HG03097 (cell line): Measurements from ENCODE around the gene ERVK3-1.
"Not testable (repeated sequence)": the region's sequence is repeated elsewhere in the genome, so short reads cannot be mapped to it uniquely, and the experiment has no call there.

Source experiments
- ATAC-seq: cut with Tn5 transposase; IDR thresholded peaks from one replicate; pipeline ENCODE4 v1.9.1; 2021; ENCODE audit not compliant: unreplicated experiment, low FRiP score

The ERVK3-1 gene

DNA sequence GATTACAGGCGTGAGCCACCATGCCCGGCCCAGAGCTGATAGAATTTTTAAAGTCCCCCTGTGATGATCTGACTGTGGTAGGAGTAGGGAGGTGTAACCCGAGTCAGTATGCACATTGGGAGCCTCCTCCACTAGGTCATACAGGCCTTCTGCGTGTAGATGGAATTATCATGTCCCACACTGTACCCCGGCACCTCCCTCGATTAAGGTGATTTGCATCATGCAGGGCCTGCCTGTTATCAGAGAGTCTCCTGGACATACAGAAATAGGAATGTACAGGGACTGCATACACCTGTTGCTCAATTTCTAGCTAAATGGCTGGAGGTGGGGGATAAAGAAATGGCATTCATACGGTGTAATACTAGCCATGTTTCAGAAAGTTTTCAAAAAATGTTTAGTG is 922 bp upstream of the ERVK3-1 start:
- no peak for ATAC-seq

GRCh38 chr19:58304748-58305064 is 471 bp upstream of the ERVK3-1 start:
- ATAC-seq, result peak; percentile 9

DNA sequence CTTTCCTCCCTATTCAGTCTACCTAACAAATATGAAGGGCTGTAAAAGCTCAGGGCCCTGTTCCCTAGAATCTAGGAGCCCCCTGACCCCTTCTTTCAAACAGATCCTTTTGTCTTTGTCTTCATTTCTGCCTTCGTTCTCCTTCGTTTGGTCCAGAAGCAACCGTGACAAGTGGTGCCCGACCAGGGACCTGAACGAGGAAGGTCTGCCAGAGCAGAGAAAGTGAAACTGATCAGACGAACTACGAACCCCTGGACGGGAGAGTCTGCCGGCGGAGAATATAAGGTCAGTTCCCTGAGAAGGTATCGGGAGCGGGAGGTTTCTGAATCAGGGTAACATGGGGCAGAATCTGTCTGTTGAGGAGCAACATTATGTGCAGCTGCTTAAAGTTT is 751 bp downstream of the ERVK3-1 start:
- no peak for ATAC-seq

DNA sequence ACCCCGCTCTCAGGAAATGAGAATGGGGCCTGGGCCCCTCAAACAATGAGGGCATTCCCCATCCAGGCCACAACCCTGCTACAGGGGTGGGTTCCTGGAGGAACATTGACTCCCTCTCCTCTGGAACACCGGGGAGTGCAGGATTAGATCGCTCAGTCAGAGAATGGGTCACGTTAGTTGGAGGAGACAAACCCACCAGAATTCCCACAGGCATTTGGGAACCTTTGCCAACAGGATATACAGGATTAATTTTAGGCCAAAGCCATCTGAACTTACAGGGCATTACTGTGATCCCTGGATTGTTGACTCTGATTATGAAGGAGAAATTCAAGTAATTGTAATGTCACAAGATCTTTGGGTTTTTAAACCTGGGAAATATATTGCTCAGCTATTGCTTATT is 2.6 kb downstream of the ERVK3-1 start:
- ATAC-seq, result no peak

DNA sequence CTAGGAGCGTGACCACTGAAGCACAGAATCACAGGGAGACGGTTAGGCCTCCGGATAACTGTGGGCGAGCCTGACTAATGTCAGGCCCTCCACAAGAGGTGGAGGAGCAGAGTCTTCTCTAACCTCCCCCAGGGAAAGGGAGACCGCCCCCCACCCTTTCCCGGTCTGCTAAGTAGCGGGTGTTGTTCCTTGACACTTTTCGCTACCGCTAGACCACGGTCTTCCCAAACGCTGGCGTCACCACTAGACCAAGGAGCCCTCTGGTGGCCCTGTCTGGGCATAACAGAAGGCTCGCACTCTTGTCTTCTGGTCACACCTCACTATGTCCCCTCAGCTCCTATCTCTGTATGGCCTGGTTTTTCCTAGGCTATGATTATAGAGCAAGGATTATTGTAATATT is 5.5 kb downstream of the ERVK3-1 start:
- not testable (repeated sequence) for ATAC-seq

GRCh38 chr19:58311345-58311865 is 6.2 kb downstream of the ERVK3-1 start:
- ATAC-seq, result no peak

DNA sequence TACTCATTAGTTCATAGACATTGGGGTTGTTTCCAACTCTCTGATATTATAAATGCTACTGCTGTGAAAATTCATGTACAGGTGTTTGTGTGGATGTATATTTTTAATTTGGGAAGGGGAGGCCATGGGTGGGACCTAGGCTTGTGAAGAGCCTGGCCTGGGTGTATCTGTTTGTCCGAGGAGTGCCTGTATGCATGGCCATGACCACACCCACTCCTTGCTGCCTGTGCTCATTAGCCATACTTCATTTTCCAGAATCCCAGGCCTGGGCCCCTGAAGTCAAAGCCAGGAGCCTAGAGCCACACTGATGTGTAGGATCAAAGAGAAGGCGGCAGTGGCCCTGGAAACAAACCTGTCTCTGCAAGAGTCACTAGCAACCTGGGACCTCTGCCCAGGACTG is 10.4 kb downstream of the ERVK3-1 start:
- ATAC-seq, result no peak

DNA sequence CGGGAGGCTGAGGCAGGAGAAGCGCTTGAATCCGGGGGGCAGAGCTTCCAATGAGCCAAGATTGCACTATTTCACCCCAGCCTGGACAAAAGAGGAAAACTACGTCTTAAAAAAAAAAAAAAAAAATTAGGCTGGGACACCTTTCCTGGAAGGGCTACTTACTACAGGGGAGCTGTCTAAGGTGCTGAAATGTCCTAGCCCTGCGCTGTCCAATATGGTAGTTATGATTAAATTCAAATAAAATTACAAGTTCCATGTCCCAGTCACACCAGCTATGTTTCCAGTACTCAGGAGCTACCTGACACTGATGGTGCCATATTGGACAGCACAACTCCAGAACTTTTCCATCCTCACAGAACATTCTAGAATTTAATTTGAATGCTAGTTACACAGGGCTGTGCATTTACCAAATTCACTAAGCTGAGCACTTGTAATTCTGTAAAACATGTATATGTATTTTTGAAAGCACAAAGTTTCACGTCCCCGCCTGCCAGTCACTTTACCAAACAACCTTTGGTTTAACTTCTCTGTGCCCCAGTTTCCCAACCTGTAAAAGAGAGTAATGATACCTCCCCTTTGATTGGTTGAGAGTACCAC is 12.4 kb downstream of the ERVK3-1 start:
- no peak for ATAC-seq

DNA sequence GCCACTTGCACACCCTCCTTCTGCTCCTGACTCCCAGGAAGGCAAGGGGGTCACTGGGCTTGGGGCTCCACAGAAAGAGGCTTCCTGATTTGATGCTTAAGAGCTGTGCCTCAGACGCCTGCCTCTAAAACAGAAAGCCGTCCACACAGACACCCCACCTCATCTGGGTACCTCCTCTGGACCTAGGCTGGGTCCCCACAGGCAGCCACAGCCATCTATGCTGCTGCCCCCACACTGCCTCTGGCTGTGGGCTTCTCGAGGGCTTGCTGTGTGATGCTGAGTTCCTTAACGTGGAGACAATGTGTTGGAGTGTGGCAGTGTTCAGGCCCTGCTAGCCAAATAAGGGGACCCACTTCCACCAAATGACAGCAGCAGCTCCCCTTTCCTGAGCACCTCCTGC is 13.1 kb downstream of the ERVK3-1 start:
- ATAC-seq, result no peak

GRCh38 chr19:58319241-58319640 is 14.1 kb downstream of the ERVK3-1 start:
- no peak for ATAC-seq

GRCh38 chr19:58325311-58326022 is 20.3 kb downstream of the ERVK3-1 start:
- ATAC-seq, result no peak

DNA sequence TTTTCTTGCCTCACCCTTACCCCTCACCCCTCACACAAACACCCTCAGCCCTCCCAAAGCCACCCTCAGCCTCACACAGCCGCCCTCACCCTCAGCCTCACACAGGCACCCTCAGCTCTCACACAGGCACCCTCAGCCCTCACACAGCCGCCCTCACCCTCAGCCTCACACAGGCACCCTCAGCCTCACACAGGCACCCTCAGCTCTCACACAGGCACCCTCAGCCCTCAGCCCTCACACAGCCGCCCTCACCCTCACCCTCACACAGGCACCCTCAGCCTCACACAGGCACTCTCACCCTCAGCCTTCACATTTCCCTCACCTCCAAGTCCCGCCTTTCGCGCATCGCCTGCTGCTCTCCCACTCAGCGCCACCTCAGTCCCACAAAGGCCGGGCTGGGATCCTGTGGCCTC is 21.3 kb downstream of the ERVK3-1 start:
- no peak for ATAC-seq

DNA sequence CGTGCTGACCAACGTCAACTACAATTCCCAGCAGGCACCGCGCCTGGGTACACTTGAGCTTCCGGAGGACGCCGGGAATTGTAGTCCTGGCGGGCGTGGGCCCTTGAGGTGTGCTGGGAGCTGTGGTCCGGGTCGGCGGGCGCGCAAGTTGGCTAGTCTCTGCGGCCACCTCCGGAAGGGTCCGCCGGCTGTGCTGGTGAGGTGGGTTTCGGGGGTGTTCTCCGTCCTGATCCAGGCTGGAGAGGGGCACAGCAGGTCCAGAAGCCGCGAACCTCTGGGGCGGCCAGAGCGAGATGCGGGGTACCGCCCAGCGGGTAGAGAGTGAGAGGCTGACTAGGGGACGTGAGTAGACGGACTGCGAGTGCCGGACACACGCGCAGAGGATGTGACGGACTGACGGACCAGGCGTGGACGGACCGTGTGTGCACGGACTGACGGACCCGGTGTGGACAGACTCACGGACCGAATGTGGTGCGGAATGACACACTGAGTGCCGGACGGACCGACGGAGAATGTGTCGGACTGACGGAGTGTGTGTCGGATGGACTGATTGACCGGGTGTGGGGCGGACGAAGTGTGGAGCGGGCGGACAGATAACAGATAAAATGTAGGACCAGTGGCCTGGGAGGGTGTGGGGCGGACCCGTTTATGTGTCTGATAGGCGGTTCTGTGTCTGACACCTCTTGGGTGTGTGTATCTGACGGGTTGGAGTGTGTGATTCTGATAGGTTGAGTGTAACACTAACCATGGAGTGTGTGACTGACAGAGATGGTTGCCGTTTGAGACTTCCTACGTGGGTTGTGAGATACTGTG is 21.9 kb downstream of the ERVK3-1 start, which contains the start of gene ZSCAN22:
Gene ZSCAN22 (plus strand): TSS at position 81 of the 813 bp plus-strand sequence. CDS start 7,809 bp downstream, outside the sequence.
- peak; percentile 83 for ATAC-seq

GRCh38 chr19:58328999-58329398 is 23.8 kb downstream of the ERVK3-1 start:
- no peak for ATAC-seq

- ATAC-seq, result no peak
These were observed 25.3 kb downstream of the ERVK3-1 start for GRCh38 chr19:58330458-58330857.

GRCh38 chr19:58332697-58333096 is 27.5 kb downstream of the ERVK3-1 start:
- no peak for ATAC-seq

DNA sequence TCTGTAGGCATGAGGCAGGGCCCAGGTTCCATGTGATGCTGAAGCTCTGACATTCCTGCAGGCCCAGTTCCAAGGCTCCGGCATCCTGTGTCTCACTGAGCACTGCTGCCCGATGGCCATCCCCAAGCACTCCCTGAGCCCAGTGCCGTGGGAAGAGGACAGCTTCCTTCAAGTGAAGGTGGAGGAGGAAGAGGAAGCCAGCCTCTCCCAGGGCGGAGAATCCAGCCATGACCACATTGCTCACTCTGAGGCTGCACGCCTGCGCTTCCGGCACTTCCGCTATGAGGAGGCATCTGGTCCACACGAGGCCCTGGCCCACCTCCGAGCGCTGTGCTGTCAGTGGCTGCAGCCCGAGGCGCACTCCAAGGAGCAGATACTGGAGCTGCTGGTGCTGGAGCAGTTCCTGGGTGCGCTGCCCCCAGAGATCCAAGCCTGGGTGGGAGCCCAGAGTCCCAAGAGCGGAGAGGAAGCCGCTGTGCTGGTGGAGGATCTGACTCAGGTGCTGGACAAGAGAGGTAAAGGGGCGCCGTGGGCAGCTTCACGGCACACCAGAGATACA is 29.6 kb downstream of the ERVK3-1 start:
- no peak for ATAC-seq

GRCh38 chr19:58335630-58336029 is 30.5 kb downstream of the ERVK3-1 start:
- no peak for ATAC-seq

- no peak for ATAC-seq
These were observed 31.0 kb downstream of the ERVK3-1 start for GRCh38 chr19:58336216-58336615.

- ATAC-seq, result no peak
These were observed 31.6 kb downstream of the ERVK3-1 start for GRCh38 chr19:58336820-58337219.

DNA sequence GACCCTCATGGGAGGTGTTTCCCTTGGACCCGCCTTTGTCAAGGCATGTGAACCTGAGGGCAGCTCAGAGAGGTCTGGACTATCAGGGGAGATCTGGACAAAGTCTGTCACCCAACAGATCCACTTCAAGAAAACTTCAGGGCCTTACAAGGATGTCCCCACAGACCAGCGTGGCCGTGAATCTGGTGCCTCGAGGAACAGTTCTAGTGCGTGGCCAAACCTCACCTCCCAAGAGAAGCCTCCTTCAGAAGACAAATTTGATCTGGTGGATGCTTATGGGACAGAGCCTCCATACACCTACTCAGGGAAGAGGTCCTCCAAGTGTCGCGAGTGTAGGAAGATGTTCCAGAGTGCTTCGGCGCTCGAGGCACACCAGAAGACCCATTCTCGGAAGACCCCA is 33.2 kb downstream of the ERVK3-1 start:
- ATAC-seq, result no peak
